GM21390 (cell line): Measurements from ENCODE around the gene HMGXB3.
"Not testable (repeated sequence)": the region's sequence is repeated elsewhere in the genome, so short reads cannot be mapped to it uniquely, and the experiment has no call there.

Source experiments
- ATAC-seq: cut with Tn5 transposase; IDR thresholded peaks from one replicate; pipeline ENCODE4 v1.9.1; 2021; ENCODE audit not compliant: unreplicated experiment

HMGXB3 gene

GRCh38 chr5:150050172-150050811, 49.8 kb downstream of the HMGXB3 start:
- not testable (repeated sequence) for ATAC-seq

DNA sequence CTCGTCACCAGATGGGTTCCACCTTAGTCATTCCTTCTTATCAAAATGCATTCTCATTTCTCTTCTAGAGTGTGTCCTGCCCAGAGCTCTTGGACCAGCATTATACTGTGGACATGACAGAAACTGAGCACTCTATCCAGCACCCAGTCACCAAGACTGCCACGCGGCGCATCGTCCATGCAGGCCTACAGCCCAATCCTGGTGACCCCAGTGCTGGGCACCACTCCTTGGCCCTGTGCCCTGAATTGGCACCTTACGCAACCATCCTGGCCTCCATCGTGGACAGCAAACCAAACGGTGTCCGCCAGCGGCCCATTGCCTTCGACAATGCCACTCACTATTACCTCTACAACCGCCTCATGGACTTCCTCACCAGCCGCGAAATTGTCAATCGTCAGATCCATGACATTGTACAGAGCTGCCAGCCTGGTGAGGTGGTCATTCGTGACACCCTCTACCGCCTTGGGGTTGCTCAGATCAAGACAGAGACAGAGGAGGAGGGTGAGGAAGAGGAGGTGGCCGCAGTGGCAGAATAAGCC, 51.2 kb downstream of the HMGXB3 start:
- no peak for ATAC-seq

DNA sequence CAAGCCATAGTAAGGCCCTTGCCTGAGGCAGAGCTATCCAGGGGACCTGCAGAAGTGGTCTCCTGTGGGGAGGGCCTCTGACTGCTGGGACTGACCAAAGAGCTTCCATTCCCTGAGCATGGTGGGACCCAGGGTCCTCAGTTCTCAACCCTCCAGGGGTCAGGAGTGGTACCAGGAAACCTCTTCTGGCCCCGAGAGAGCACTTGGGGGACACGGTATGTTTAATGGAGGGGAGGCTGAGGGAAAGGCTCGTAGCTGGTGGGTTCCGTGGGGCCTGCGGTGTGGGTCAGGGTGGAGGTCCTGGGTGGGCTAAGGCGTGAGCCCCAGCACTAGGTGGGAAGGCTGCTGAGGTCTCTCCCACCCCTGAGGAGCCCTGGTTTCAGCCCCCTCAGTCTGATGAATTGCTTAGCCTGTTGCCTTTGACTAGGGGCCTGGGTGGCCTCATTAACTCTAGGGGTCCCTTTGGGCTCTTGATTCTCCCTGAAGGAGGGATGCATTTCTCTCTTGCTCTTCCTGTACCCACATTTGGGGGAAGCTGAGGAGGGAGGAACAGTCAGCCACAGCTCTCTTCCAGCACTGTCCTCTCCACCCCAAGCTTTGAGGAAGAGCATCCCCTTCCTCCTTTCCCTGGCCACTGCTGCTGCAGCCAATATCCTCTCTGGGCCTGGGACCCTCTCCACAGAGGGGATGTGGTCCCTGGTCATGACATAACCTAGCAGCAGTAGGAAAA, 51.9 kb downstream of the HMGXB3 start:
- no peak for ATAC-seq

- no peak for ATAC-seq
These were observed 52.6 kb downstream of the HMGXB3 start for GRCh38 chr5:150052956-150053712.

GRCh38 chr5:150053713-150054392, 53.3 kb downstream of the HMGXB3 start:
- no peak for ATAC-seq

GRCh38 chr5:150054569-150054968, 54.0 kb downstream of the HMGXB3 start:
- no peak for ATAC-seq

DNA sequence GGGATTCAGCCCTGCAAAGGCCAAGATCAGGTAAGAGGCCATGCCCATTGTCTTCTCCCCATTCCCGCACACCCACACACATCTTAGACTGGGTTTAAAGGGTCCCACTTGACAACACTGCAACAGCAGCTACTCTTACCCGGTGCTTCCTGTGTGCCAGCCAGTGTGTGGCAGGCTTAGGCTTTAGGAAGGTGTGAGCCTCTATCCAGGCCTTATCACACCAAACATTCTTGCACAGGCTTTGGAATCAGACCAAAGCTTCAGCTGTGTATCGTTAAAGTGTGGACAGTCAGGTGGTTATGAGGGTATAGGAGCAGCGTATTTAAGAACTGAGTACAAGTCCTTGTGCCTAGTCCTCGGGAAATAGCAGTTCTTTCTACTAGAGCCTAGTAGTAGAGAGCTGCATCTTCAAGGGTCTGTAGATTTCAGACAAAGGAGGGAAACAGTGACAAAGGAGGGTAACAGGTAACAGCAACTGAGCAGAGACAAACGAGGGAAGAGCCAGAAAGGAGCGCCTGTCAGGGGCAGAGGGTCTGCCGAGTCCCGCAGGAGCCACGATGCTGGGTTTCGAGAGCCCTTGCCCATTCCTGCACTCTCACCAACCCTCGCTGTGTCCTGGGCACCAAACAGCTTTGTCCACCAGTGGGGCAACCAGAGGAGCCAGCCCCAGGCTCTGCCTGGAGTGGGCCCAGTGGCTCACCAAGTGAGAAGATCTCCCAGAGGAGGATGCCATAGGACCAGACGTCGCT, 55.0 kb downstream of the HMGXB3 start:
- ATAC-seq = no peak

DNA sequence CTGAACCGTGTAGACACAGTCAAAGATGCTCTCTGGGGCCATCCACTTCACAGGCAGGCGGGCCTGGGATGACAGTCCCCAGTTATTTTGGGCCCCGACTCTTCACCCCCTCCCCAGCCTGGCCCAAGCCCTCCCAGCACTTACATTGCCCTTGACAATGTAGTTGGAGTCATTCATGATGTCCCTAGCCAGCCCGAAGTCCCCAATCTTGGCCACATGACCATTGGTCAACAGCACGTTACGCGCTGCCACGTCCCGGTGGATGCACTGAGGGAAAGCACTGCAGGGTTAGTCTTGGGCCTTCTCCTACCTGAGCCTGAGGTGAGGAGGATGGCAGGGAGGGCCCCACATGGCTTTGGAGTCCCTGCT, 55.5 kb downstream of the HMGXB3 start:
- ATAC-seq = no peak

- ATAC-seq = no peak
These were observed 56.5 kb downstream of the HMGXB3 start for GRCh38 chr5:150057052-150057451.

- ATAC-seq = no peak
These were observed 57.0 kb downstream of the HMGXB3 start for GRCh38 chr5:150057511-150057910.

DNA sequence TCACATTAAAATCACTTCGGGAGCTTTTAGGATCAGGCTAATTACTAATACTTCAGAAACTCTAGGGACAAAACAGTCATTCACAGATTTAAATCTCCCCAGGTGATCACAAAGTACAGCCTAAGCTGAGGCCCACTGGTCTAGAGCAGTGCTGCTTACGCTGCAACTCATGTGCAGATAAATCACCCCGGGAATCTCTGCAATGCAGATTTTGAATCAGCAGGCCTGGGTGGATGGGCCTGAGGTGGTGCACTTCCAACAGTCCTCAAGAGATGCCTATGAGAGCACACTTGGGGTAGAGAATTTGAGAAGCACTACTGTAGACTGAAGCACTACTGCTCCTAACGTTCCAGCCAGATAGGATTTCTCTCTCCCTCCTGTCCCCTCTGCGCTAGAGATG, 57.5 kb downstream of the HMGXB3 start:
- no peak for ATAC-seq

- no peak for ATAC-seq
These were observed 58.1 kb downstream of the HMGXB3 start for GRCh38 chr5:150058480-150059126.

DNA sequence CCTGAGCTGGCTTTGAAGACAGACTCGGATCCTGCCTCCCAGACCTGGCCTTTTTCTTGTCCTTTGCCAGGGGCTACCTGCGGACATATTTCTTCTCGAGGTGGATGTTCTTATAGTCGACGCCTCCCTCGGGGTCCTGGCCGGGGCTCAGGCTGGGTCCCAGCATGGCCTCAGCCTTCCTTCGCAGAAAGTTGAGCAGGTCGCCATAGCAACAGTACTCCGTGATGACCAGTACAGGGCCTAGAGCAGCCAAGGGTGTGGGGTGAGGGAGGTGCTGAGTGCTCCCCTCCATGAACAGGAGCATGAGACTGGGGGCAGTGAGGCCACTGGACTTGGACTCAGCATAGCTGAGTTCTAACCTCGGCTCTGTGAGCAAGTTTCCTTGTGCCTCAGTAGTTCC, 59.1 kb downstream of the HMGXB3 start:
- ATAC-seq = no peak

DNA sequence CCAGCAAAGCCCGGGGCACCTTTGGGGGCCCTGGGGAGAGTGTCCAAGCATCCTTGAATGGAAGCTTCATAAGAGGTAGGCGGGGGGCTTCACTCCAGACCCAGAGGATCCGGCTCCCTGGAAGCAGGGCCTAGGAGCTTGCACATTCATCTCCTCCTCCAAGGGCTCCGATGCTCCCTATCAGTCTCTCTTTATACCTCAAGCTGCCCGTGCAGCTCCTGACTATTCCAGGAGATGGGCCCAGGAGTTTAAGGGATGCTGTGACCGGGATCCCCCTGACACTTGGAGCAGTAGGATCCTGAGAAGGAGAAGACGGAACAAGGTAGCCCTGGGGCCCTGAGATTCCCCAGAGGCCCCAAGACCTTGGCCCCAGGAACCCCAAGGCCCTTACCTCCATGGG, 59.9 kb downstream of the HMGXB3 start:
- no peak for ATAC-seq

GRCh38 chr5:150061538-150061995, 61.0 kb downstream of the HMGXB3 start:
- ATAC-seq = no peak

DNA sequence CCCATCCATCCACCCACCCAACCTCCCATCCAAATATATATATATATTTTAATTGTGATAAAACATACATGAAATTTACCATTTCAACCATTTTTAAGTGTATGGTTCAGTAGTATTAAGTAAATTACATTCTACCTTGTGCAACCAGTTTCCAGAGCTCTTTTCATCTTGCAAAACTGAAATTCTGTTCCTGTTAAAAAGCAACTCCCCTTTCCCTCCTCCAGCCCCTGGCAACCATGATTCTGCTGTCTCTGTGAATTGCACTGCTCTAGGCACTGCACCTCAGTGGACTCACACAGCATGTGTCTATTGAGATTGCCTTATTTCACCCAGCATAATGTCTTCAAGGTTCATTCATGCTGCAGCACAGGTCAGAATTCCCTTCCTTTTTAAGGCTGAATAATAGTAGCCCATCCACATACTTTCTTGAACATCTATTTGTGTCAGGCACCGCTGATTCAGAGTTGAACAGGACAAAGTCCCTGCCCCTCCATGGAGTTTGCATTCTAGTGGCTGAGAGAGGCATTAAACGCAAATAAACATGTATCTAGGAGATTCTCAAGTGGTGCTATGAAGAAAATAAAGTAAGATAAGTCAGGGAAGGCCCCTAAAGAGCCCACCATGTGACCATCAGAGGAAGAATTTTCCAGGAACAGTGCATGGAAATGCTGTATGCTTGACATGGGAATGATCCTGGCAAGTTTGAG, 61.8 kb downstream of the HMGXB3 start:
- no peak for ATAC-seq

DNA sequence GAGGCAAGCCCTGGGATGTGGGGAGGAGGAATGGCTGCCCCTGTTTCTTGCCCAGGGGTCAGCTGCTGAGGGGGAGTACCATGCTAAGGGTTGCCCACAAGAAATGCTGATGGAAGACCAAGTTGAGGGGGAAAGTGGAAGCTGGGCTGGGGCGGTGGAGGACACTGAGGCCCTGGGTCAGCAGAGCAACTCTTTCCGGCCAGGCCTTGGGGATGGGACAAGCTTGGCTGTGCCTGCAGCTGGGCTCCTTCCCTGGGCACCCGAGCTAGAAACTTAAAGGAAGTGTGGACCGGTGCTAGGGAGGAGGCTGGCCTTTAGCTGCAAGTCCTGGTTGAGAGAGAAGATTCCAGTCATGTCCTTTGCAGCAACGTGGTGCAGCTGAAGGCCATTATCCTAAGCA, 63.1 kb downstream of the HMGXB3 start:
- no peak for ATAC-seq

- ATAC-seq = no peak
These were observed 64.2 kb downstream of the HMGXB3 start for GRCh38 chr5:150064681-150065220.

DNA sequence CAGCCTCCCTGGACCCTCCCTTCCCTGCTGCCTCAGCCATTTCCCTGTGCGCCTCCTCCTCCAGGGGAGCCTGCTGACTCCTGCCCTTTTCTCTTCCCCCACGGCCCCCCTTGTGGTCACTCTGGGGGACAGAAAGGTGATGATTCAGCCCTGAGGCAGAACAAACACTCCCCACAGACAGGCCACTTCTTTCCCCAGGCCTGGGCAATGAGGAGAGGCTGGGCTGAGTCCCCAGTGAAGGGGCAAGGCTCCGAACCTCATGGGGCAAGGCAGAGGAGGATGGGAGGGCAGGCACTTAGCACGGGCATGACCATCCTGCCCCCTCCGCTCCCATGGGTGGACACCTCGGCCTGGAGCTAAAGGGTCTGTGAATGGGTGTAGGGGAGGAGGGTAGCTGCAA, 64.8 kb downstream of the HMGXB3 start:
- no peak for ATAC-seq
